ENCODE measurements around the gene ABCA9.
"Not testable (repeated sequence)": the region's sequence is repeated elsewhere in the genome, so short reads cannot be mapped to it uniquely, and the experiment has no call there.

DNA sequence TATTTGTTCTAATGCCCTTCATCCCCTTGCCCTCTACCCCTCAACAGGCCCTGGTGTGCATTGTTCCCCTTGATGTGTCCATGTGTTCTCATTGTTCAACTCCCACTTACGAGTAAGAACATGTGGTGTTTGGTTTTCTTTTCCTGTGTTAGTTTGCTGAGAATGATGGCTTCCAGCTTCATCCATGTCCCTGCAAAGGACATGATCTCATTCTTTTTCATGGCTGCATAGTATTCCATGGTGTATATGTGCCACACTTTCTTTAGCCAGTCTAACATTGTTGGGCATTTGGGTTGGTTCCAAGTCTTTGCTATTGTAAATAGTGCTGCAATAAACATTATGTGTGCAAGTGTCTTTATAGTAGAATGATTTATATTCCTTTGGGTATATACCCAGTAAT lies 112.9 kb downstream of the ABCA9 start:
- not testable (repeated sequence) for TF ChIP-seq EZH2 (IDR thresholded peaks at IDR 0.05; ENCODE audit: insufficient read depth, poor library complexity, severe bottlenecking); EZH2phosphoT487 (IDR thresholded peaks at IDR 0.05; ENCODE audit: insufficient read depth, low read depth)

Data from GM23248 (cell line).